GM19468 (cell line): ENCODE measurements around the gene DEPDC5.

ENCODE experiments used
- ATAC-seq: cut with Tn5 transposase; IDR thresholded peaks from one replicate; pipeline ENCODE4 v1.9.1; 2021; ENCODE audit warnings: mild to moderate bottlenecking, moderate library complexity, moderate number of reproducible peaks; ENCODE audit not compliant: unreplicated experiment; ENCODE audit errors: extremely low read depth

Gene DEPDC5

DNA sequence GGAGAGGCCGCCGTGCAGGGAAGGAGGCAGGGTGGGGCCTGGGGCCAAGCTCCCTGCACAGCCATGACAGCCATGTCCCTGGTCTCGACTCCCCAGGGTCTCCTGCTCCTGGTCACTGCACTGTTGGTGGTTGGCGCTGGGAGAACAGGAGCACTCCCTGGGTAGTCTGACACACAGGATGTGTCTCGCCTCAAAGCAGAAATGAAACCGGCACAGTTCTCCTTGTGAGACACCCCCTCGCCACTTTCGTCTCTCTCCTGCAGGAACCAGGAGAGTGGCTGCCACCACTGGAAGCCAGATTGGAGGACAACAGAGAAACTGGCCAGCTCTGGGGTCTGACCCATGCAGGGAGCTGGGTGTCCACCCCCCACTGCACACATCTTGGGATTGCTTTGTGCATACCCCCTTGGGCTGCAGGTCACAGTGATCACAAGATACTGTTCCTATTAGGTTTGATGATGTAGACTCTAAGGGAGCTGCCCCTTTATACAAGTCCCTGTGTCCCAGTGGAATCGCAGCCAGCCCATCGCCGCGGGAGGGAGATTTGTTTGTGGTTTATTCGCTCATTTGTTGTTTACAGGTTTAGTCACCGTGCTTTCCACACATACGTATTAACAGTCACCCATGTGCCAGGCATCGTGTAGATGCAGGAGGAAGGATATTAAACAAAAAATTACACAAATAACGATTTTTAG is 163.6 kb downstream of the DEPDC5 start:
- no peak for ATAC-seq

DNA sequence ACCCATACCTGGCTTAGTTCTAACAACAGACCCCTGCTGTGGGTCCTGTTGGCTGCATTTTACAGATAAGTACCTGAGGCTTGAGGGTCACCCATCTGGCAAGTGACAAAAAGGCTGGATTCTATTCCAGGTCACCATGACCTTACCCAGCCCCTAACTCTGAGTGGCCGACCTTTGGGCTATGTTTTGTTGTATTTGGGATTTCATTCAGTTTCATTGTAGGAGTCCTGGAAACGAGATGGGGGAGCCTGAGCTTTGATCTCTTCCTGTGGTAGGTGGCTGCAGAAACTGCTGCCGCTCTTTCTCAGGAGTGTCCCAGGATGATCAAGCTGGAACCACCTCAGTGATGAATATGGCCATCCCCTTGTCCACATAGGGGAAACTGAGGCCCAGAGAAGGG is 165.9 kb downstream of the DEPDC5 start:
- no peak for ATAC-seq

- no peak for ATAC-seq
Measured at GRCh38 chr22:31920306-31920705, 166.5 kb downstream of the DEPDC5 start.

GRCh38 chr22:31921106-31921505 is 167.3 kb downstream of the DEPDC5 start:
- ATAC-seq, result no peak

- no peak for ATAC-seq
Measured at GRCh38 chr22:31922534-31922933, 168.7 kb downstream of the DEPDC5 start.

GRCh38 chr22:31923136-31923535 is 169.3 kb downstream of the DEPDC5 start:
- ATAC-seq, result no peak

DNA sequence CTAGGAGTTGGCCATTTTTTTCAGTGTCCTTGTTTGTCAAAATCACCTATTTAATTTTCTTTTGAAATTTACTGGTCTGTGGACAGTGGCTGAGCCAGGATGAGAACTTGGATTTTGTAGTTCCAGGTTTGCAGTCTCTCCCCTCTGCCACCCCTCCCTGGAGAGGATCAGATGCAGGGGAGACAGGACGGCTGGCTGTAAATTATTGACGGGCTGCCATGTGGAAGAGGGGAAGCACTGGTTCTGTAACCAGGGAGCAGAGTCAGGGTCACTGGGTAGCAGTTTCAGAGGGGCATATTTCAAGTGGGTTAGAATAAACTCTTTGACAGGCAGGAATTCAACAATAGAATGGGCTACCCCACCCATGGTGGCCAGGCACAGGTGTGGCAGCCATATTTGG is 169.9 kb downstream of the DEPDC5 start:
- no peak for ATAC-seq

GRCh38 chr22:31925056-31925455 is 171.2 kb downstream of the DEPDC5 start:
- no peak for ATAC-seq

DNA sequence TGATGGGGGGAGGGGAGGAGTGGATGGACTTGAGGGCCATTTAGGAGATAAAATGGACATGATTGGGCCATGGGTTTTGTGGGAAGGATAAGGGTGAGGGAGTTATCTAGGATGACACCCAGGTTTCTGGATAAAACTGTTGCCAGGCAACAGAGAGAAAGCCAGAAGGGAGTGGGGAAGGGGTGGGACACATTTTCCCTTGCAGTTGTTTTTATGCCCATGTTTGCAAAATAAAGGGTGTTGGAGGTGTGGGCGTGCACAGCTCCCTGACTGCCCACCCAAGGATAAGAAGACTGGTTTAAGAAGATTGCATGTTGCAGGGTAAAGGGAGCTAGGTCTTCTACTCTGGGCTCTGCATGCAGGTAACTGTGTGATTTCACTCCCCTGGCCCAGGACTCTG is 172.2 kb downstream of the DEPDC5 start:
- no peak for ATAC-seq

- no peak for ATAC-seq
Measured at GRCh38 chr22:31926969-31927368, 173.2 kb downstream of the DEPDC5 start.

- ATAC-seq, result no peak
Measured at GRCh38 chr22:31927562-31927961, 173.7 kb downstream of the DEPDC5 start.

DNA sequence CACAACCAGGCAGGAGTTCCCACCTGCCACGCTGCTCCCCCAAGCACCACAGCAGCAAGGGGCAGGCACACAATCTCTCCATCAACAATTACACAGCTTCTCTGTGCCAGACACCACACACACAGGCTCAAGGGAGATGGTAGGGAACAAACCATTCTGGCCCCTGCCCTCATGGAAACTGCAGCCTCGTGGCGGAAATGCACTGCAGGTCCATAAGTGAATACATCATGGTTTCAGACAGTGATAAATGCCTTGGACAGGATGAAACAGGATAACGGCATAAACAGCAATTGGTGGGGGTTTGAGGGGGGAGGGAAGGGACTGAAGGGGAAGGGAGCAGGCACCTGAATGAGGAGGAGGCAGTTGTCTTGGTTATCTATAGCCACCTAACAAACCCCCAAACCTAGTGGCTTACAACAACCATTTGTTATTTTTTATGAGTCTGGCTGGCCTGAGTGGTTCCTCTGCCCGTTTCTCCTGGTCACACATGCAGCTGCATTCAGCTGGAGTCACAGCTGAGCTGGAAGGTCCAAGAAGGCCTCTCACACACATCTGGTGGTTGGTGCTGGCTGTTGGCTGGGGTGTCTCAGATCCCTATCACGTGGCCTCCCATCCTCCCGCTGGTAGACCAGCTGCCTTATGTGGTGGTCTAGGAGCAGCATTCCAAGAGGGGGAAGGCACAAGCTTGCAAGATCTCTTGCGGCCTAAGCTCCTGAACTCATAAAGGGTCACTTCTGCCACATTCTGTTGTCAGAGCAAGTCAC is 175.5 kb downstream of the DEPDC5 start:
- no peak for ATAC-seq

GRCh38 chr22:31932863-31933262 is 179.0 kb downstream of the DEPDC5 start:
- no peak for ATAC-seq

DNA sequence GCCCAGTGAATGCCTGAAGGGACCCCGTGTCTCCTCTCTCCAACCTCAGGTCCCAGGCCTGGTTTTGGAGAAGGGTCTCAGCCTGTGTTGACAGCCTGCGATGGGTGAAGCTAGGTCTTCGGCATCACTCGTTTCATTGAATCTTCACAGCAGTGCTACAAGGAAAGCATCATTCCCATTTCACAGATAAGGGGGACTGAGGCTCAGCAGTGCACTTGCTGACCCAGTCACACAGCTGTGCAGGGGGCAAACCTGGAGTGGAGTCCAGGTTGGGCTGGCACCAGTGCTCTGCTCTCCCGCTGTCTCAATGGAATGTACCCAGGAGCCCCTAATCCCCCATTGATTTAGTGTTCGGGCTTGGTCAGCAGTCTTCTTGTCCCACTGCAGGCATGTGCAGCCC is 179.6 kb downstream of the DEPDC5 start:
- ATAC-seq, result no peak

GRCh38 chr22:31933816-31934482 is 180.1 kb downstream of the DEPDC5 start:
- ATAC-seq, result no peak

DNA sequence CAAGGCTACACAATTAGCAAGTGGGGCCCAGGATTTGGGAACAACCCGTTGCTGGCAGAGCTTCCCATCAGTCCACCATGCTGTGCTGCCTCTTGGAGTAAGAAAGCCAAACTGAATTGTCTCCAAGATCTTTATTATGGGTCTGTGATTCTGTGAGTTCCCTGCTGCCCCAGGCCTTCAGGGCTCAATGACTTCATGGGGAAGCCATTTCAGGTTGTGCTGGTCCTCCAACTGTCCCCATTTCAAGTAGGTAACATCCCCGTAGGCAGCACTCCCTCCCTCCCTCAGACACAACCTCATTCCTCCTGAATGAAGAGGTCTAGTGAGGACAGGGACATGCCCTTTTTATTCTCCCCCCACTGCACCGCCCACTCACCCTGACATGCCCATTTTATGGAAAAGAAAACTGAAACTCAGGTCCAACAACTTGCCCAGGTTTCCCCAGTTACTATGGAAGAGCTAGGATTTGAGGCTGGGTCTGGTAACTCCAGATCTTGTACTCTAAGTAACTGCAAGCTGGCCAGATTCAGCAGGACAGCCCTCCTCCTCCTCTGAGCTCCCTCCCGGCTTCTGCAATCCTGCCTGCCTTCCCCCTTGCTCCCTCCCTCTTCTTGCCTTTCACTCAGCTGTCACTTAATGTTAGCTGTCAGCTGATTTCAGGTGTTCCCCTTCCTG is 182.3 kb downstream of the DEPDC5 start:
- no peak for ATAC-seq

DNA sequence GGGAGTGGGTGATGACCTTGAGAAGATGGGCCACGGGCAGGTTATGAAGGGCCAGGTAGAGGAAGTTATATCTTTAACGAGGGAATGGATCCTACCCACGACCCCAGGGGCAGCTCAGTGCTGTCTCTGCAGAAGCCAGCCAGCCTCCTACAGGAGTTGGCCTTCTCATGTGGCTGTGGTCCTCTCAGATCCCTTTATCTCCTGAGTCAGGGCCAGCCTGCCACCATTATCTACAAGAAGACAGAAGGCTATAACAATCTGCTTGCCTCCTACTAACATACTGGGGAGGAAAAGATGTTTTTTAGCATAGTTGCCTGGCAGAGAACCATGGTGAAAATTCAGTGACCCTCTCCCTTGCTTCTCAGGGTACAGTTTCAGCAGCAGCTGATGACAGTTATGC is 183.5 kb downstream of the DEPDC5 start:
- no peak for ATAC-seq

GRCh38 chr22:31938296-31938695 is 184.5 kb downstream of the DEPDC5 start:
- no peak for ATAC-seq

GRCh38 chr22:31940506-31940905 is 186.7 kb downstream of the DEPDC5 start:
- ATAC-seq, result no peak

DNA sequence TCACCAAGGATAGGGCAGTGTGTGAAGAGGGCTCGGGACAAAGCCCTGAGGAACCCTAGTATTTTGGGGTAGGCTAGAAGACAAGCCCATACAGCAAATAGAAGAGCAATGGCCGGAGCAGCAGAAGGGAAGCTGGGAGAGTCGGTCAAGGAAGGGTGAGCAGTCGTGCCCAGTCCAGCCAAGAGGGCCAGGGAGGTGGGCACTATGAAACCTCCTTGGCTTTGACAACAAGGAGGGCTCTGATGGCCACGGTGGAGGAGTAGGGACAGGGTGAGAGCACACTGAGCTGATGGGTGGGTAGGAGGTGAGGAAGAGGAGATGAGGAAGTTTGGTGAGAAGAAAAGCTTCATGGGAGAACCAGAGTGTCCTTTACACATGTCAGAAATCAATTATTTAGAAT is 188.3 kb downstream of the DEPDC5 start:
- ATAC-seq, result no peak
